Calu3 (cell line): Measurements from ENCODE around the gene TEDC1. TPM values are rescaled to one million over a fixed set of nuclear protein-coding genes. Genes with fewer than 3 reads are reported as not detected.

Source experiments
- BruUV-seq: library from RNA; stranded (reverse); fragments of 400-500 nt; replicated peaks from 2 replicates; lab custom pipeline; 2021; lab: Mats Ljungman, UMichigan
- CTCF ChIA-PET: fragments of 300-600 bp; sonication (Branson Sonifier 250); formaldehyde crosslinking; loops from one replicate; lab custom pipeline; 2022; ENCODE audit warnings: antibody characterized with exemption; lab: Charles Lee
- DNase-seq: peaks from one replicate; pipeline ENCODE4 v3.0.0; 2022
- H3K27ac Mint-ChIP-seq: one replicate; pipeline ENCODE4 v1.8.0; 2022; ENCODE audit warnings: mixed read lengths; ENCODE audit not compliant: unreplicated experiment
- H3K27me3 Mint-ChIP-seq: one replicate; pipeline ENCODE4 v1.8.0; 2022; ENCODE audit warnings: mixed read lengths; ENCODE audit not compliant: unreplicated experiment
- H3K36me3 Mint-ChIP-seq: one replicate; pipeline ENCODE4 v1.8.0; 2022; ENCODE audit warnings: mild to moderate bottlenecking, moderate library complexity, mixed read lengths; ENCODE audit not compliant: insufficient read depth, unreplicated experiment
- H3K4me1 Mint-ChIP-seq: one replicate; pipeline ENCODE4 v1.8.0; 2022; ENCODE audit warnings: mild to moderate bottlenecking, low read depth, mixed read lengths; ENCODE audit not compliant: unreplicated experiment
- H3K4me3 Mint-ChIP-seq: one replicate; pipeline ENCODE4 v1.8.0; 2022; ENCODE audit warnings: mild to moderate bottlenecking, low read depth, moderate library complexity, mixed read lengths; ENCODE audit not compliant: unreplicated experiment
- H3K9me3 Mint-ChIP-seq: one replicate; pipeline ENCODE4 v1.8.0; 2022; ENCODE audit warnings: low read depth, mixed read lengths; ENCODE audit not compliant: unreplicated experiment
- CTCF ChIP-seq: fragments of 200-600 bp; IDR thresholded peaks from one replicate; pipeline ENCODE4 v1.8.0; 2022; ENCODE audit warnings: antibody characterized with exemption; ENCODE audit not compliant: unreplicated experiment
- intact Hi-C: fragments of 100-400 bp; cut with micrococcal nuclease; formaldehyde crosslinking; loops from one replicate; pipeline ENCODE4 v1.10.0; 2022; ENCODE audit not compliant: unreplicated experiment
- total RNA-seq: library from RNA; stranded (reverse); gene quantifications from 2 replicates; pipeline ENCODE4 v1.2.3, GENCODE V29; 2022

TEDC1 gene
- total RNA-seq, 1 experiment from 2014 or later = 33.7 TPM

- Mint-ChIP-seq H3K4me3 (no peak overlapping the region), H3K9me3 (no peaks in the 10 kb centered on the region), H3K27me3 (peaks cover 68% of the 10 kb centered on the region), H3K4me1 (no peaks in the 10 kb centered on the region), H3K36me3 (peaks cover 12% of the 10 kb centered on the region), H3K27ac (no peak overlapping the region)
- CTCF ChIA-PET = no interaction called here
- no TSS peak for BruUV-seq
- DNase-seq = no peak
- intact Hi-C loops = no loop called here
- no peak for TF ChIP-seq CTCF
Observed at GRCh38 chr14:105505101-105505500, 14.1 kb downstream of the TEDC1 start.

- CTCF ChIA-PET = no interaction called here
- H3K4me1 Mint-ChIP-seq = no peaks in the 10 kb centered on the region
- peaks cover 10% of the 10 kb centered on the region for H3K36me3 Mint-ChIP-seq
- no TSS peak for BruUV-seq
- DNase-seq = no peak
- H3K27ac Mint-ChIP-seq = no peak overlapping the region
- intact Hi-C loops = no loop called here
- peaks cover 86% of the 10 kb centered on the region for H3K27me3 Mint-ChIP-seq
- no peaks in the 10 kb centered on the region for H3K9me3 Mint-ChIP-seq
- no peak for TF ChIP-seq CTCF
- H3K4me3 Mint-ChIP-seq = no peak overlapping the region
Observed at GRCh38 chr14:105507247-105507646, 16.2 kb downstream of the TEDC1 start.

DNA sequence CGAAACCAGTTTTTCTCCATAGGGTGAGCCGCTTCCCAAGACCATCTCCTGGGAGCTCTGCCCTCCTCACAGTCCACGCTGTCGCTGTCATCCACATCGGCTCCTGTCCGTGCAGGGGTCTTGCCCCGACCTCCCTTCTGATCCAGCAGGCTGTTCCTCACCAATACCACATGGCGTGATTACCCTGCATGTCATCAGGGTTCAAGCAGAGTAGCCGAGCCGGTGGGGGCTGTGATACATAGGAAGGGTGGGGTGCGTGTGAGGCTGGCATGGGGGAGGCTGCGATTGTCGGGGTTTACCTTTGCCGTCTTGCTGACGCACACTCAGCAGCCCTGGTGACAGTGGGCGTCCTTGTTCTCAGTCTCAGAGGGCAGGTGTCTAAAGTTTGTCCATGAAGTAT lies 17.0 kb downstream of the TEDC1 start:
- no peaks in the 10 kb centered on the region for H3K4me1 Mint-ChIP-seq
- intact Hi-C loops = no loop called here
- H3K27ac Mint-ChIP-seq = no peak overlapping the region
- no peak overlapping the region for H3K4me3 Mint-ChIP-seq
- H3K36me3 Mint-ChIP-seq = peaks cover 6% of the 10 kb centered on the region
- H3K9me3 Mint-ChIP-seq = no peaks in the 10 kb centered on the region
- H3K27me3 Mint-ChIP-seq = peaks cover 86% of the 10 kb centered on the region
- no peak for DNase-seq
- no peak for TF ChIP-seq CTCF
- no TSS peak for BruUV-seq
- CTCF ChIA-PET = no interaction called here

- intact Hi-C loops = no loop called here
- Mint-ChIP-seq H3K27me3 (peaks cover 86% of the 10 kb centered on the region), H3K27ac (no peak overlapping the region), H3K36me3 (peaks cover 3% of the 10 kb centered on the region), H3K4me3 (no peak overlapping the region), H3K4me1 (no peaks in the 10 kb centered on the region), H3K9me3 (no peaks in the 10 kb centered on the region)
- DNase-seq = no peak
- CTCF ChIA-PET = no interaction called here
- no TSS peak for BruUV-seq
- TF ChIP-seq CTCF = no peak
Observed at GRCh38 chr14:105508601-105509000, 17.6 kb downstream of the TEDC1 start.
